NT2/D1 (cell line): ENCODE results near the gene RAB1A.

Experiments used
- SUZ12 ChIP-seq: IDR thresholded peaks from 2 replicates; pipeline ENCODE4 v1.6.1; 2011; ENCODE audit not compliant: insufficient read length, insufficient read depth; ENCODE audit errors: extremely low read depth
- YY1 ChIP-seq: IDR thresholded peaks from 2 replicates; pipeline ENCODE4 v1.6.1; 2011; ENCODE audit not compliant: insufficient read length, insufficient read depth
- ZNF274 ChIP-seq: IDR thresholded peaks from 2 replicates; pipeline ENCODE4 v1.6.1; 2011; ENCODE audit warnings: mild to moderate bottlenecking, low read depth, low read length

- TF ChIP-seq YY1 (no peak), ZNF274 (no peak), SUZ12 (no peak)
Measured at GRCh38 chr2:65076345-65076710, 53.6 kb downstream of the RAB1A start.
